ENCODE measurements around the gene ACSL5. TPM values are rescaled to one million over a fixed set of nuclear protein-coding genes. Genes with fewer than 3 reads are reported as not detected.
"Not testable (repeated sequence)": the region's sequence is repeated elsewhere in the genome, so short reads cannot be mapped to it uniquely, and the experiment has no call there.

The ACSL5 gene
- total RNA-seq, 4 donors from 2014 or later, result 2.2 to 7.0 (median 4.4) TPM

GRCh38 chr10:112395809-112396530, 22.1 kb downstream of the ACSL5 start:
- 67 to 72% methylated on average over 5 of the region's 5 CpGs for WGBS, 2 donors
- no peak overlapping the region for H3K4me3 ChIP-seq (ENCODE audit: low read depth, poor library complexity, severe bottlenecking)
- intact Hi-C loops (cut with DNase I; ENCODE audit: low total_unique reads), result no loop called here
- DNase-seq (ENCODE audit: low spot score in 2 of 2), result no peak
- no peak for TF ChIP-seq CTCF (IDR thresholded peaks at IDR 0.05)
- no peak for TF ChIP-seq POLR2A (IDR thresholded peaks at IDR 0.05)

- H3K4me3 ChIP-seq (ENCODE audit: low read depth, poor library complexity, severe bottlenecking), result no peak overlapping the region
- 82 to 97% methylated on average over 2 of the region's 2 CpGs for WGBS, 2 donors
- TF ChIP-seq POLR2A (IDR thresholded peaks at IDR 0.05), result no peak
- no peak for TF ChIP-seq CTCF (IDR thresholded peaks at IDR 0.05)
- DNase-seq (ENCODE audit: low spot score in 2 of 2), result no peak
- intact Hi-C loops (cut with DNase I; ENCODE audit: low total_unique reads), result no loop called here
Measured at GRCh38 chr10:112397592-112397991, 23.7 kb downstream of the ACSL5 start.

GRCh38 chr10:112402917-112403316, 29.0 kb downstream of the ACSL5 start:
- WGBS, 2 donors, result 73 to 74% methylated on average over 2 of the region's 2 CpGs
- no peak for TF ChIP-seq CTCF (IDR thresholded peaks at IDR 0.05)
- no peak for TF ChIP-seq POLR2A (IDR thresholded peaks at IDR 0.05)
- DNase-seq (ENCODE audit: low spot score in 2 of 2), result no peak
- intact Hi-C loops (cut with DNase I; ENCODE audit: low total_unique reads), result no loop called here
- no peak overlapping the region for H3K4me3 ChIP-seq (ENCODE audit: low read depth, poor library complexity, severe bottlenecking)

- 56 to 68% methylated on average over 3 of the region's 3 CpGs for WGBS, 2 donors
- intact Hi-C loops (cut with DNase I; ENCODE audit: low total_unique reads), result no loop called here
- no peak for TF ChIP-seq POLR2A (IDR thresholded peaks at IDR 0.05)
- no peak for TF ChIP-seq CTCF (IDR thresholded peaks at IDR 0.05)
- no peak overlapping the region for H3K4me3 ChIP-seq (ENCODE audit: low read depth, poor library complexity, severe bottlenecking)
- no peak for DNase-seq (ENCODE audit: low spot score in 2 of 2)
Measured at GRCh38 chr10:112404617-112405016, 30.7 kb downstream of the ACSL5 start.

GRCh38 chr10:112406806-112407205, 32.9 kb downstream of the ACSL5 start:
- 69 to 82% methylated on average over 2 of the region's 2 CpGs for WGBS, 2 donors
- H3K4me3 ChIP-seq (ENCODE audit: low read depth, poor library complexity, severe bottlenecking); intact Hi-C loops (cut with DNase I; ENCODE audit: low total_unique reads); DNase-seq (ENCODE audit: low spot score in 2 of 2): not testable (repeated sequence)

- no peak overlapping the region for H3K4me3 ChIP-seq (ENCODE audit: low read depth, poor library complexity, severe bottlenecking)
- TF ChIP-seq CTCF (IDR thresholded peaks at IDR 0.05), result no peak
- no peak for TF ChIP-seq POLR2A (IDR thresholded peaks at IDR 0.05)
- 93 to 98% methylated on average over 1 of the region's 1 CpG for whole genome bisulfite sequencing, 2 donors
- intact Hi-C loops (cut with DNase I; ENCODE audit: low total_unique reads), result no loop called here
- DNase-seq (ENCODE audit: low spot score in 2 of 2), result no peak
Measured at GRCh38 chr10:112407696-112408095, 33.8 kb downstream of the ACSL5 start.

All from lower leg skin (tissue), 4 donors.